Fibroblast of lung (primary cell): ENCODE data around the gene MORN1.

ENCODE experiments used
- EZH2 ChIP-seq: IDR thresholded peaks from 2 replicates; pipeline ENCODE4 v1.5.1; 2012; ENCODE audit warnings: low read length, control low read depth, mild to moderate bottlenecking; ENCODE audit errors: missing control alignments
- TF ChIP-seq, protein P1 (sequence below), 2 donors: IDR thresholded peaks in 1 of 2; conservative IDR thresholded peaks in 1 of 2; 1 replicate in 1 of 2; 2 replicates in 1 of 2; pipeline ENCODE4 v1.5.1; 2011 to 2012; ENCODE audit warnings: low read length in 2 of 2, control low read depth in 1 of 2, inconsistent platforms in 1 of 2, low read depth in 1 of 2, mild to moderate bottlenecking in 1 of 2

- TF ChIP-seq, protein P1, sequence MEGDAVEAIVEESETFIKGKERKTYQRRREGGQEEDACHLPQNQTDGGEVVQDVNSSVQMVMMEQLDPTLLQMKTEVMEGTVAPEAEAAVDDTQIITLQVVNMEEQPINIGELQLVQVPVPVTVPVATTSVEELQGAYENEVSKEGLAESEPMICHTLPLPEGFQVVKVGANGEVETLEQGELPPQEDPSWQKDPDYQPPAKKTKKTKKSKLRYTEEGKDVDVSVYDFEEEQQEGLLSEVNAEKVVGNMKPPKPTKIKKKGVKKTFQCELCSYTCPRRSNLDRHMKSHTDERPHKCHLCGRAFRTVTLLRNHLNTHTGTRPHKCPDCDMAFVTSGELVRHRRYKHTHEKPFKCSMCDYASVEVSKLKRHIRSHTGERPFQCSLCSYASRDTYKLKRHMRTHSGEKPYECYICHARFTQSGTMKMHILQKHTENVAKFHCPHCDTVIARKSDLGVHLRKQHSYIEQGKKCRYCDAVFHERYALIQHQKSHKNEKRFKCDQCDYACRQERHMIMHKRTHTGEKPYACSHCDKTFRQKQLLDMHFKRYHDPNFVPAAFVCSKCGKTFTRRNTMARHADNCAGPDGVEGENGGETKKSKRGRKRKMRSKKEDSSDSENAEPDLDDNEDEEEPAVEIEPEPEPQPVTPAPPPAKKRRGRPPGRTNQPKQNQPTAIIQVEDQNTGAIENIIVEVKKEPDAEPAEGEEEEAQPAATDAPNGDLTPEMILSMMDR (conservative IDR thresholded peaks at IDR 0.05 in 1 of 2, IDR thresholded peaks at IDR 0.05 in 1 of 2; ENCODE audit: low read depth in 1 of 2, low read length in 2 of 2), result no peak
- TF ChIP-seq EZH2, result no peak
Observed at GRCh38 chr1:2279817-2280216, 111.5 kb downstream of the MORN1 start.
